A204.1 (cell line): ENCODE data around the gene CORO2B.

Source experiments
- FAIRE-seq: peaks from 2 replicates; lab custom pipeline; 2012; peaks lifted over from hg19 to GRCh38; lab: Jason Lieb, UNC

CORO2B gene

DNA sequence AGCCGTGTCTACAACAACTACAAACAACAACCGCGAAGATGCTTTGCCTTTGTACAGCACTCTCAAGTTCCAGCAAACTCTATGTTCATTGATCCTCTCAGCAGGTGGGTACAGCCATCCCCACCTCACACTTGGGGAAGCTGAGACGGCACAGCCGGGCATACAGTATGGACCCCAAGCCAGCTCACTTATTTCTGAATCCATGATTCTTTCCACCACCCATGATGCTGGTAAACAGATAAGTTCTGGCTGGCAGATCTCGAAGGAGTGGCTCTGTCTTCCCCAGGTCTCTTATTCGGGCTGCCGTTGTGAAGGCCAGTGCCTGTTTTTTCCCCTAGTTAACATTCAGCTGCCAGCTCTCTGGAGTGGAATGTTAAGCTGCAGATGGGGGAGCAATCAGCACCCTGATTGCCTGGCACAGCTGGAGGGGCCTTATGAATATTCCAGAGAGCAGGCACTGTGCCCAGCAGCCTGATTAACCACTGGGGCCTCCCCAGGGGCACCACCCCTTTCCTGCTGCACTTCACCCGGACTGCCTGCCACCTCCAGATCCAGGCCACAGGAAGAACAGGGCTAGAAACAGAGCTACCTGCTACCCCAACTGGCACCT is 73.2 kb downstream of the CORO2B start:
- FAIRE-seq, result no peak

DNA sequence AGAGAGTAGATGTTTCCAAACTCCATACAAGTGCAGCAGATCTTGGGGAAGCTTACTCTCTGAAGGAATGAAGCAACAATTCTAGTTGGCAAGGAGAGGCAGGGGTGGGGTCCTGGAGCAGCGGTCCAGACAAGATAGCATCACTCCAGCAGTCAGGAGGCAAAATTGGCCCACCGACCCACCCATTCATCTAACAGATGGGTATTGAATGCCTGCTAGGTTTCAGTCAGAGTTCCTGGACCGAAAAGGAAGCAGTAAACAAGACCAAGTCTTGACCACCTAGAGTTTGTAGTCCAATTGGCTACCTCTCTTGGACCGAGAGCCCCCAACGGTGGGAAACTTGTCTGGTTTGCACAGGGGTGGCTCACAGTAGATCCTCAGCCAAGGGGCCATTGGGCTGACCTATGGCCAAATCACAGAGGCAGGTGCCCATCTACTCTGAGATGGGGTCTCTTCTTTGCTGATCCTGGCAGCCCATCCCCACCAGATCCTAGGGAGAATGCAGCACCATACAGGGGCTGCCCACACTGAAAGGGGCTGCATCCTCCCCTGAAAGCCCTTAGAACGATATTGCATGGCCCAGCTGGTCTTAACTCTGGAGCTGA is 74.3 kb downstream of the CORO2B start:
- no peak for FAIRE-seq

DNA sequence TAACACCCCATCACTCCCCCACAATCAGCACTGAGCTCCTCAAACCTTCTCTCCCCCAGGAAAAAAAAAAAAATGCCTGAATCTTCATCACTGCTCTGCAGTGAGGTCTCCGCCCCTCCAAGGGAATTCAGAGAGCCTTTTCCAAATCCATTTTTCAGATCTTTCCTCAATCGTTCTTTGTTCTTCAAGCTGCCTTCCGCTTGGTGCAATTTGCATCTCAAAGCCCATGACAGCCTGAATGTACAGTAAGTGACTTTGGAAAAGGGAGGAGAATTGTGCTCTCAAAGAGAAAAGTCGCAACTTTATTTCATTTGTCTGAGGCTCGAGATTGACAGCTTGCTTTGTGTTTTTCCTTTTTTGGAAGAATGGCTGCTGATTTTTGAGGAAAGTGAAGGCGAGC is 75.0 kb downstream of the CORO2B start:
- no peak for FAIRE-seq

DNA sequence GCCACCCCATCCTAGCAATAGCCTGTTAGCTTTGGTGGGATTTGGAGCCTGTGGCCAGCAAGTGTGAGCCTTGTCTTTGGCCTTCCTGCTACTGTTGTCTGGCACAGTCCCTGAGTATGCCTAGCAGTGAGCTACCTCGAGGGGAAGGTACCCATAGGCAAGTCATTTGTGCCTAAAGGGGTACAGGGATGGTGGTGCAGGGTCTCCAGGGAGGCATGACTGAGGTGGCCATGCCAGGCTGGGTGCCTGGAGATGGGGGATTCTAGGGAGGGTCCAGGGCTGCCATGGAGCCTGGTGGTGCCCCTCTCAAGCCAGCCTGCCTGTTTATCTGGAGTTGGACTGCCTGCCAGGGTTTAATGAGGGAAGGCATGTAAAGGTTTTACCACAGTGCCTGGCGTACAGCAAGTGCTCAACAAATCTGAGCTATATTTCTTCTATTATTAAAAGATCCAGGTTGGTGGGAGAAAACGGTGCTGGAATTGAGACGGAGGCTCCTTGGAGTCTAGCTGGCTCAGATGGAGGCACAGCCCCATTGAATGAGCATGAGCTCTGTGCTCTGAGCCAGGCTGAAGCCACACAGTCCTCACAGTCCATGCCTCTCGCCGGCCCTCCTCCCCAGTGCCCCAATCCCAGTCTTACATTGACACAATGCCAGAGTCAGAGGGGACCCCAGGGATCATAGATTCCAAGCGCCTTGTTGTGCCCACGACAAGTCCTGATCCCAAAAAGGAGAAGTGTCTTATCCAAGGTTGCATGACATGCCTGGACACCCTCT is 76.2 kb downstream of the CORO2B start:
- FAIRE-seq, result no peak

DNA sequence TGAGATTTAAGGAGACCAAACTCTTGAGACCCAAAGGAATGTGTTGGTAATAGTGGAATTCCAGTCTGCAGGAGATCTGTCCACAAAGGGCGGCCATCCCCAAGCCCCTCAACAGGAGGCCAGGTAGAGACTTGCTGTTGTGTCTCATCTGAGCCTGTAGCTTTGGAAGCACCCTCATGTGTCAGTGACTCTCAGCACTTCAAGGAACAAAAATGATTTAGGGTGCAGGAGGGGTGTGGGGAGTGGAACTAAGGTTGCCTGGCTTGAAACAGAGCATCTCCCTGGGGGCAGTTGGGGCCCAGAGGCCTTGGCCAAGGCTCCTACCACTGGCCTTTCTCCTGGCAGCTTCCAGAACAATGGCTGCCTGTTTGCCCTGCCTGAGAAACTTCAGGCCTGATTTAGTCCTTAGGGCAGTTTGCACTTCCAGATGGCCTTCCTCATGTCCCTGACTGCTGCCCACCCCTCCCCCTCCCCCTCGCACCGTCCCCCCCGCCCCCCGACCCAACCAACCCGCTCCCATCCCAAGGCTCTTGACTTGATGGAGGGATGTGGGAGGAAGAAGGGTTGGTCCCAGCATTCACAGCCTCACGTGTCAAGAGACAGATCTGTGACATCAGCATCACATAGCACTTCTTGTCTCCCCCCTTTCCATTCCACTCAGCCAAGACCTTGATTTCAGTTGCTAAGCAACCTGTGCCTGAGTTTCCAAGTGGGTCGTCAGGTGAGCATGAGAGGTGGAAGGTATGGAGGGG is 77.1 kb downstream of the CORO2B start:
- FAIRE-seq, result no peak

DNA sequence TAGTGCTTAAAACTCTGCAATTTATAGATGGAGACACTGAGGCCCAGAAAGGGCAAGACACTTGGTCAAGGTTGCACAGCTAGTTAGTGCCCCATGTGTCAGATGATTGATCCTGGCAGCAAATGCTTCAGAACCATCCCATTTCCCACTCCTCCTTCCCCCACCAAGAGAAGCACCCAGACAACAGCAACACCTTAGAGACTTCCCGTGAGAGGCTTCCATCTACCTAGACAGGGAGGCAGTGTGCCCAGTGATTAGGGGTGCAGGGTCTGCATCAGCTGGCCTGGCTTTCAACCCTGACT is 77.6 kb downstream of the CORO2B start:
- FAIRE-seq, result no peak

DNA sequence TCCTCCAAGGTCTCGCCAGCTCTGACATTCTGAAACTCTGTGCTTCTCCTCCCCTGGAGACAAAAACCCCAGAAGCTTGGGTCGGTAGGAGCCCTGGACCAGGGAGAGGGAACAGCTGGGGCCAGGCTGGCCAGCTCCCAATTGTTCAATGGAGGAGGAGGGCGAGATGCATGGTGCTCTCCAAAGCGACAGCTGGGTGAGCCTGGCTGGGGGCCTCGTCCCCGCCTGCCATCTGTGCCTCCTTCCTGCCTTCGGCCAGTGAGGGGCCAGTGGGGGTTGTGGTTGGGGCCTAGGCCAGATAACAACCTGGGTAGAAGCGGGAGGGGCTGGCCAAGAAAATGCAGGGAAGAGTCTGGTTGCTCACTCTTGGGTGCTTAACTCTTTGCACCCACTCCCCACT is 79.4 kb downstream of the CORO2B start:
- FAIRE-seq, result no peak

DNA sequence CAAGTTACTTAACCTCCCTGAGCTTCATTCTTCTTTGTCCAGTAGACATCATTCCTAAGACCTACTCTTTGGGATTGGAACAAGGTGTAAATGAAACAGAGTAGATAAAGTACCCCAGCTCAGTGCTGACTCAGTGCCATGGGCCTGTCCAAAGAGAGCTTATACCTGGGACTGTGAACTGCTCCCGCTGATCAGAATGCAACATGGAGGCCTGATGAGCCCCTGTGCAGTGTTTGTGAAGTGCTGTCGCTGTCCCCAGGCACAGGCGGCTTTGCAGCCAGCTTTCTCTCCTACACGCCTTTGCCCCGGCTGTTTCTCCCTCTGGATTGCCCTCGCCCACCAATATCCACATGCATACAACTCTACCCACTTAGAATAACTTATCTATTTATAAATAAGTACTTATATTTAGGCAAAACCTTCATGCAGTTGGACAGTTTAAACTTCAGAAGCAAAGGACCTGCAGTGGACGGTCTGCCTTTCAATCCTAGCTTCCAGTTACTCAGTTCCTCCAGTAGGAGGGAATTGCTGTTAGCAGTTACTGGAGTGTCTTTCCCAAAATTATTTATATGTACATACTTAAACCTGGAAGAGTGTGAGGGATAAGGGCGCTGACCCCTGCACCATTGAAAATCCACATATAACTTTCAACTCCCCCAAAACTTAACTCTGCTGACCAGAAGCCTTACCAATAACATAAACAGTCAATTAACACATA is 80.0 kb downstream of the CORO2B start:
- no peak for FAIRE-seq

DNA sequence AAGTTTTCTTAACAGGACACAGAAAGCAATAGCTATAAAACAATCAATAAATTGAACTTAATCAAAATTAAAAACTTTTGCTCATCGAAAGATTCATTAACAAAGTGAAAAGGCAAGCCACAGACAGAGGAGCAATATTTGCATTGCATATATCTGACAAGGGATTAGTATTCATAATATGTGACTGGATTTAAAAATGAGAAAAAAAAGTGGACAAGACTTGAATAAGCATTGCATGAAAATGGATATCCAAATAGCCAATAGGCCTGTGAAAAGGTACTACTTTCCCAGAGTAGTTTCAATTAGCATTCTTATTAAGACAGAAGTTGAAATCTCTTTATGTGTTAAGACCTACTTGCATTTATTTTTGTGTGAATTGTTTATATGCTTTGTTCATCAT is 84.7 kb downstream of the CORO2B start:
- FAIRE-seq, result no peak

DNA sequence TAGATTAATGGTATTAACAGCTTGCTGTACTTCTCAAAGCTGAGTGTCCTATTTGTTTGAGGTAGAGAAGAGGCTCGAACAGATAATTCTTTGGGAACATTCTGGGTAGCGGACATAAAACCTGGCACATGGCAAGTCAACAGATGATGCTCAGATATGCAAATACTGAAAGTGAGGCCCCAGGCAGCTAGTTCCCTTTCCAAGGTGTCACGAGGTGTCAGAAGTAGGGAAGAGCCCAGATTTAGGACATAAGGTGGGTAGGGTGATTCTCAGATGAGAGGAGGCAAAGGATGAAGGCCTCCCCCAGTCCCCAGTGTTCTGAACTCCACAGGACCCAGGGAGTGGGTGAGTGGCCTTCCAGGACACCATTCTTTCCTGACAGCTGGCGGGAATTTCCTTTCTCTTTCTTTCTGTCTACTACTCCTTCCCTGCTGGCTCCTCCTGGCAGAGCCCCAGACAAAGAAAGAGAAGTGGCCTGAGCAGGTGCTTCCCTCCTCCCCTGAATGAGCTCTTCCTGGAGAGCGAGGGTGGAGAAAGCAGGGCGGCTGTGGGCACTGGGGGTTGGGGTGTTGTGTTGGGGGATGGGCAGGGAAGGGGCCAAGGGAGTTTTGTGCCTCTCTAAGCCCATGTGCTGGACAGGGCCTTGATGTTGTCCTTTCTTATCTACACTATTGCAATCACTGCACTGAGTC is 87.5 kb downstream of the CORO2B start:
- no peak for FAIRE-seq

DNA sequence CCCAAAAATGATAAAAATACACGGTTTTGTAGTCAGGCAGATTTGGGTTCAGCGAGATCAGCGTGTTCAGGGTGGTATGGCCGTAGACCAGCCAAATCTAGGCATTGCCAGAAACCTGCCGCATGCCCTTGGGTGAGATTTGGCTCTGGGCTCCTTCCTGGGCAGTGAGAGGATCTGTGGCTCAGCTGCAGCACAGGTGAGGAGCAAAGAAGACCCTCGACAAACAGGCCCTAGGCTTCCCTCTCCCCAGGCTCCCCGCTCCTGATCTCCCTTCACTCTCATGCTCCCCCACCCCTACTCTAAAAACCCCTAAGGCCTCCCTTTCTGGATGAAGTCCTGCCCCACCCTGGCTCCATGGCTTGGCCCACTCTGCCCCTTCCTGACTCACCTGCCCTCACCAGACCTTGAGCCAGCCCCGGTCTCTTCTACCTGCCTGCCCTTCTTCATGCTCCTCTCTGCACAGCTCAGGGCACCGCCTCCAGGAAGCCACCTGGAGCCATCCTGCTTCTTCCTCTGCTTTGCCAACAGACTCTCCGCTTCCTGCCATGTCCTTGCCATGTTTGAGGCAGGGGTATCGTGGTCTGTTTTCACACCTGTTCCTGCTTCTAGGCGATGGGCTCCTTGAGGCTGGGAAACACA is 88.1 kb downstream of the CORO2B start:
- FAIRE-seq, result no peak

DNA sequence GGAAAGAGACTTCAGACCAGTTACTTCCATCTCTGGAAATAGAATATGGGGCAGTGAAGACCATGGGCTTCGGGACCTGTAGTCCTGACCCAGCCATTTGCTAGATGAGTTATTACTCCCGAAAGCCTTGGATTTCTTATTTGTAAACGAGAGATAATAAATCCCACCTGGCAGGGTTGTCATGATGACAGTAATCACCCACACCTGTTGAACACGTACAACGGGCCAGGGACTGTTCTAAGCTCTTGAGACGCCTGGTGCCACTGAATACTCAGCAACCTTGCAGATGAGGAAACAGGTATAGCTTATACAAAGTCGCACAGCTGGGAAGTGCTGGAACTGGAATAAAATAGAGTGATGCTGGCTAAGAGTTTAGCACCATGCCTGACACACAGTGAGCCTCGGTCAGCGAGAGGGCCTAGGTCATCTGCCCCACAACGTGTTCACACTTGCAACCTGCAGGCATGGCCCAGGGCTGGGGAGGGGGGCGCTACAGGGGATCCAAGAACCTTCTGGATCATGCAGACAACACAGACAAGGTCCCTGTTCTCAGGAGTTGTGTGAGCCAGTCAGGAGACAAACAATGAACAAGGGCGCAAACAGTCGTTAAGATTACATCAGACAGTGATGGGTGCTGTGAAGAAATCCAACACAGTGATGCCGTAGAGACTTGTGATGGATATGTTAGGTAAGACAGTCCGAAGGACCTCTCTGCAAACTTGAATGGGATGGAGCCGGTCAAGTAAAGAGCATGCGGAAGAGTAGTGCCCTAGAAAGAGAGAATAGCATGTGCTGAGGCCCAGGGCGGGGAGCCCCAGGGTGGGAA is 89.2 kb downstream of the CORO2B start:
- FAIRE-seq, result no peak

DNA sequence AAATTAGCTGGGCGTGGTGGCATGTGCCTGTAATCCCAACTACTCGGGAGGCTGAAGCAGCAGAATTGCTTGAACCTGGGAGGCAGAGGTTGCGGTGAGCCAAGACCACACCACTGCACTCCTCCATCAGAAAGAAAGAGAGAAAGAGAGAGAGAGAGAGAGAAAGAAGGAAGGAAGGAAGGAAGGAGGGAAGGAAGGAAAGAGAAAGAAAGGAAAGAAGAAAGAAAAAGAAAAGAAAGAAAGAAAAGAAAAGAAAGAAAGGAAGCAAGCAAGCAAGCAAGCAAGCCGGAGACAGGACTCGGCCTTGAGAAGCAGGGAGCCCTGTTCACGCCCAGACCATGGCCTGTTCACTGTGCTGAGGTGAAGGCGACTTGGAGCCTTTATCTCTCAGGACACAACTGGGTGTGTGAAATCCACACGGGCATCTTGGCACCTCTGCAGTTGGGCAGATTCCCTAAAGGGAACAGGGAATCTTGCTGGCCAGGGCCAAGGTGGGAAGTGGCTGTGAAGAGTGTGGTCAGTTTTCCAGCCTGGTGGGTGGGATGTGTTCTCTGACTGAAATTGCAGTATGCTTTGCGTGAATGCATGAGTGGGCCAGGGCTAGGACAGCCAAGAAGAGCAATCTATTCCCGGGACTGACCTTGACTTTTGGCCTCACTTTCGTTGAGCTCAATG is 90.3 kb downstream of the CORO2B start:
- FAIRE-seq, result no peak

DNA sequence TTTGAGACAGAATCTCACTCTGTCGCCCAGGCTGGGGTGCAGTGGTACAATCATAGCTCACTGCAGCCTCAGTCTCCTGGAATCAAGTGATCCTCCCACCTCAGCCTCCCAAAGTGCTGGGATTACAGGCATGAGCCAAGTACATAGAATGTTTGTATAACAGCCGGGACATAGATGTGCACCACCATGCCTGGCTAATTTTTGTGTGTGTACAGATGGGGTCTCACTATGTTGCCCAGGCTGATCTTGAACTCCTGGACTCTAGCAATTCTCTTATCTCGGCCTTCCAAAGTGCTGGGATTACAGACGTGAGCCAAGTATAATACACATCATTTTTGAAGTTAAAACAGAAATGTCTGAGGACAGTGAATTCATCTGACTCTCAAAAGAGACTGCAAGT is 93.5 kb downstream of the CORO2B start:
- FAIRE-seq, result no peak

DNA sequence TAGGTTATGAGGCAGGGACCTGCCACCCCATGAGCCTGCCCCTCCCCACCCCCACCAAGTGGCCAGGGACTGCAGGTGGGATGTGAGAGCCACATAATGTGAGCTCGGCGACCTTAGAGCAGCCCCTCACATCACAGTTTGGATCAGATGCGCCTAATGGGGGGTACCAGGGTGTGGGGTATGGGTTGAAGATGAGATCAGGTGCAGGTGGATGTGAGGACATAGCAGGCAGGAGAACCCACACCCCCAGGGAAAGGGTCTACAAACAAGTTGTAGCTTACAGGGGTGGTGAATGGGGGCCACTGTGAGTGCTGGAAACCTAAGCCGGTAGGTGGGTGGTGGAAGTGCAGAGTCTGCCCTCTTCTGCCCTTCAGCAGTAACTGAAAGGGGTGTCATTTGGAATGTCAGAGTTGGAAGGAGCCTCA is 94.0 kb downstream of the CORO2B start:
- FAIRE-seq, result no peak

DNA sequence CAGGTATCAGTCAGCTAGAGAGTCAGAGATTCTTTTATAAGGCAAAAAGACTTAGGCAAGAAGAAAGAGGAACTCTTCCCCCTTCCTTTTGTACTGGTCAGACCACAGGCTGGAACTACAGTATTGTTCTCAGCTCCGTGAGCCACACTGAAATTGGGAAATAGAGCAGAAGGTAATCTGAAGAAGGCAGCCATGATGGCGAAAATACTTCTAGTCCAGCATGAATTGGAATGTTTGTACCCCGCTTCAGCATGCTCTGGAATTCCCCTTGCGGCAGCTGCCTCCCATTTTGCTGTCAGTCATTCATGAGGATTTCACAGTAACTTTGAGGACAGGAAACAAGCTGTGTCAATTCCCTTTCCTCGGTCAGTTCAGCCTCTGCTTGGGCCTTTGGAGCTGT is 96.2 kb downstream of the CORO2B start:
- no peak for FAIRE-seq

DNA sequence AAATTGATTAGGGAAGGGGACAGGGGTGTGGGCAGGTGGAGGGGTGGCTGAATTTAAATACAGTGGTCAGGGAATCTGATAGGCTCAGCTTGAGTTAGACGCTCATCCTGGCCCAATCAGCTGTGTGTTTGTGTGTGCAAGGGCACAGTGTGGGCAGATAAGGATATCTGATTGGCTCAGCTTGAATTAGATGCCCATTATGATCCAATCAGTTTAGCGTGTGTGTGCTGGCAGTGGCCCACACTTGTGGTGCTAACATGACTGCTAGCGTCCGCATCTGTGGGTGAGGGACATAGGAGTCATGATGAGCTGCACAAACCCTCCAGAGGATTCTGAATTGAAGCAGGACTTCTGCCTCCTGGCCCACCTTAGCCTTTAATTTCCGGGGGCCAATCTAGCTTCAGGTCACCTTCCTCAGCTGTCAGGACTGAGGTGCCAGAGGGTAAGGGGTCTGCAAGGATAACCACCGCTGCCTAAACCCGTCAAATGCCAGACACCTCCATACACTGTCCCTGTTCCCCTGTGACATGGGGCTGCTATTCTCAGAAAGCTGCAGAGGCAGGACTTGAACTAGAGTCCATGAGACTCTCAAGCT is 97.3 kb downstream of the CORO2B start:
- FAIRE-seq, result no peak

DNA sequence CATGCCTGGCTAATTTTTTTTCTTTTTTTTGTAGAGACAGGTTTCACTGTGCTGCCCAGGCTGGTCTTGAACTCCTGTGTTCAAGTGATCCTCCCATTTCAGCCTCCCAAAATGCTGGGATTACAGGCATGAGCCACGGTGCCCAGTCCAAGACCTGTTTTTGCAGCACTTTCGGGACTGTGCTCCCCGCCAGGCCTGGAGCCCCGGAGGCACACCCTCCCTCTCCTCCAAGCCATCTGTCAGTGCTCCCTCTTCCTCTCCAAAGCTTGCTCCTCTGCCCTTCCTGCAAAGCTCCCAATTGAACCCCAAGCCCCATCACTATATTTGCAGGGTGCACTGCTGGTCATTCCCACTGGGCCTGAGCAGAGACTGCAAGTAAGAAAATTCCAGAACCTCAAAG is 98.1 kb downstream of the CORO2B start:
- no peak for FAIRE-seq

DNA sequence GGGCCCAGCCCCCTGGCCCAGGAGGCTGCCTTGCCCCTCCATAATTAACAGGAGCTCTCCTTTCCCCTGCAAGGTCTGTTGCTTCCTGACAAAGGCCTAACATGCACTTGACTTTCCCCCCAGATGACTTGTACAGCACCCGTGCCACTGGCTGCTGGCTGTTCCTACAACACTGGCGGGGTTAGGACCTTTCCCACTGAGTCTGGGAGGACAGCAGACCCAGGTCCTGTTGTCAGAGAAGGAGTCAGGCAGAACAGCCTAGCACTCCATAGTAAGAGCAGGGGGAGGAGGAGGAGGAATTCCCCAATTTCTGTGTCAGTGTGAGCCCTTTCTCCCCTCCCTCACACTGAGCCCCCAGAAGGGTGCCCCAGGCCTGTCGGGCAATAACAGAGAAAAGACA is 99.2 kb downstream of the CORO2B start:
- FAIRE-seq, result no peak

DNA sequence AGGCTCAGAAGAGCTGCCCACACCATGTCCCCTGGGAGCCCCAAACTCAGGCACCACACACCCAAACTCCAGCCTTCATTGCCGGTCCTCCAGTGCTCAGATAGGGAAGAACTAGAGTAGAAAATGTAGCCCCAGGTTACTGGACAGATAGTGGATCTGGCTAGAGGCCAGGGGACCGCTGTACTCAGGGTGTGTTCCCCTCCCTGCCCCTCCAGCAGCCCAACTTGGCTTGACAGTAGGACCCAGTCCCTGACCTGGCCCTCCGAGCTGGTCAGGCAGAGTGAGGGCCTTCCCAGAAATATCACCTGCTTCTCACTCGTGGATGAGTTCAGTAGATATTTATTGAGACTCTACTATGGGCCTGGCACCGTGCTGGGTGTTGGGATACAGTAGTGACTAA is 100.0 kb downstream of the CORO2B start:
- no peak for FAIRE-seq
